DMS153 treated with DMSO at 0.1 percent for 48 hours (cell line): Measurements from ENCODE around the gene CORO2B.
"Not testable (repeated sequence)": the region's sequence is repeated elsewhere in the genome, so short reads cannot be mapped to it uniquely, and the experiment has no call there.

Source experiments
- DNase-seq: peaks from one replicate; lab custom pipeline; 2025; ENCODE audit not compliant: unreplicated experiment; lab: John Stamatoyannopoulos, UW

CORO2B gene

DNA sequence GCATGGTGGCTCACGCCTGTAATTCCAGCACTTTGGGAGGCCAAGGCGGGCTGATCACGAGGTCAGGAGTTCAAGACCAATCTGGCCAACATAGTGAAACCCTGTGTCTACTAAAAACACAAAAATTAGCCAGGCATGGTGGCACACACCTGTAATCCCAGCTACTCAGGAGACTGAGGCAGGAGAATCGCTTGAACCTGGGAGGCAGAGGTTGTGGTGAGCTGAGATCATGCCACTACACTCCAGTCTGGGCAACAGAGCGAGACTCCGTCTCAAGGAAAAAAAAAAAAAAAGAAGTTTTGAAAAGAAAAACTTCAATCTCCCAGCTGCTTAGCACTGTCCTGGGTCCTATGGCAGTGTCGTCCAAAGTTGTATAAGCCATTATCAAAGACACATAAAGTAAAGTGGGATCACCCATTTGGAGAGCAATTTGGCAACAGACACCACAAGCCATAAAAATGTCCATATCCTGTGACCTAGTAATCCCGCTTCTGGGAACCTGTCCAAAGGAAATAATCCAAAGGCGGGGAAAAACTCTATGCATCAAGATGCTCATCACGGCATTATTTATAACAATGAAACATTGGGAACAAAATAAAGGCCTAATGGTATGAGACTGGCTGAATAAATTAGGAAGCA is 26.2 kb downstream of the CORO2B start:
- not testable (repeated sequence) for DNase-seq

DNA sequence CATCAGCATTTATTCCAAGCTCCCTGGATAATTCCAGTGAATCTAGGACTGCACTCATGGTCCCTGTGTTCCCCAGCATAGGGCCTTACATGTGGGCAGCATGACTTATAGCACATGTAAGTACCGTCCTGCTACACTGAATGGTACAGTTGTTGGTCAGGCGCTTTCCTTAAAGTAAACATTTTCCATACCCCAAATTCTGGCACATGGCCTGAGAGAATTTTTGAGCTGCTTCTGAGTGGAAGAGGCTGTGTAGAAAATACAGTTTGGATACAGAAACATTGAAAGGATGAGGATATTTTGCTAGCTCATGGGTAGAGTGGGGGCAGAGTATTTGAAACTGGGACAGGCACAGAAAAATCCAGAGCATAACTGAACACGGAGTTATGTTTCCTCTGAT is 27.6 kb downstream of the CORO2B start:
- DNase-seq = no peak

DNA sequence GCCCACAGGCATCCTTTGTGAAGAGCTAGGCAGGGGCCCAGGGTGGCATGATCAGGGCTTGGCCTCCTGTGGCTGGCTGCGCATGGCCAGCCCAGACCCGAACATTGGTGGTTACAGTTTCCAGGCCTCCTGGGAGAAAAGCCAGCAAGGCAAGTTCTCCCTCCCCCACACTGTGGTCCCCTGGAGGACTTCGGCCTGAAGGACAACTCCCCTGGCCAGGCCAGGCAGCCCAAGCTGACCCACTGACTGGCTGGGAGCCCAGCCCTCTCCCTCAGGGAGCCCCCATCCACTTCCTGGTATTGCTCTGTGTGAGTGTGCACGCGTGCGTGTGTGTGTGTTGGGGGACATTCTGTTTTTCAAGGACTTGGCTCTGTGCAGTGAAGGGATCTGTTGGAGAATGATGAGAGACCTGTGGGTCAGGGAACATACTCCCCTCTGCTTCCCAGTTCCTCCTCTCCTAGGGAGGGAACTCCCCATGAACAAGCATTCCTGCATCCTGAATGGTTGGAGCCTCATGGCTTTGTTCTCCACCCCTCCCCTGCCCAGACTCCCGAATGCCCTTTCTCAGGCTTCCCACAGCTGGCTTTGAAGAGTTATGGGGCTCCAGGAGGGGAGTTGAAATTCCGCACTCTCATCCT is 29.5 kb downstream of the CORO2B start:
- DNase-seq = no peak

DNA sequence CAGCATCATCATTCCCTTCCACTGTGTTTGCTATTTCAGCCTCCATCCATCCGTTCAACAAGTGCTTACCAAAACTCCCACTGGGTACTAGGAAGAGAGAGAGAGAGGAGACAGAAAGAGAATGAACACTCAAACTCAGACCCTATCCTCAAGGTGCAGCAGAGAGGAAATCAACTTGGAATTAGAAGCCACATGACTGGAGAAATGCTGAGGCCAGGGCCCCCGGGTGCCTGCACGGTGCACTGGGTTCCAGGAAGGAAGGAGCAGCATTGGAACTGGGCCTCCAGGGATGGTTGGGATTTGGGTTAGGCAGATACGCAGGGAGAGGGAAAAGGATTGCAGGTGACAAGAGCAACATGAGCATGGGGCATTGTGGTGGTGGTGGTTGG is 30.0 kb downstream of the CORO2B start:
- DNase-seq = no peak

DNA sequence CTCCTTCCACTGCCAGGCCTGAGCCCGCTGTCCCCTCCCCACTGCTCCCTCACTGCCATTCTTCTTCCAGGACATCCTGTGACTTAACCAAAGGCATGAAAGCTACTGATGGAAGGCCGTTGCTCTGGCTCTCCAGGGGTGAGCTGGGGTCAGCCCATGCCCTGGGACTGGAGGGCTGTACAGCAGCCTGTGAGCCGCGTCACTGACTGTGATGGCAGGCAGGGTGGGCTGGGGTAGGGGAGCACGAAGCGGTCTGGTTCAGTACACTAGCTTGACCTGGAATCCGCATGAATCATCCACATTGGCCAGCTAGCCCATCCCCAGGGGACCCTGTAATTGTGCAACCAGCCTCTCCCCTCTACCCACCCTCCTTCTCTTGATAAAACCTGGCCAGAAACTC is 30.8 kb downstream of the CORO2B start:
- DNase-seq = no peak

DNA sequence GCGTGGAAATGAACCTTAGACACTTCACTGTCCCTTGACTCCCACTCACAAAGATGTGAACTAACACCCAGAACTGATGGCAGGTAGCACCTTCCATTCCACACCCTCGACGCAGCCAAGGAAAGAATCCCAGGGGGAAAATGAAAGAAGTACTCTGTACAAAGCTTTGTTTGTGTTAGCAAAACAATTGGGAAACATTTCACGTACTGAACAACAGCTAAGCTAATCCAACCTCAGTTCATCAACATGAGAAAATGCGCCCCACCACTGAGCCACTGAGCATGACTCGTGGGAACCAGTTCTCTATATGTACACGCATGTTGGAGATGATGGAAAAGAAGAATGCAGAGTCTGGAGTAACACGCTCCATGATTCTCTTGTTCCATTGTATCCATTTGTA is 32.0 kb downstream of the CORO2B start:
- DNase-seq = no peak

DNA sequence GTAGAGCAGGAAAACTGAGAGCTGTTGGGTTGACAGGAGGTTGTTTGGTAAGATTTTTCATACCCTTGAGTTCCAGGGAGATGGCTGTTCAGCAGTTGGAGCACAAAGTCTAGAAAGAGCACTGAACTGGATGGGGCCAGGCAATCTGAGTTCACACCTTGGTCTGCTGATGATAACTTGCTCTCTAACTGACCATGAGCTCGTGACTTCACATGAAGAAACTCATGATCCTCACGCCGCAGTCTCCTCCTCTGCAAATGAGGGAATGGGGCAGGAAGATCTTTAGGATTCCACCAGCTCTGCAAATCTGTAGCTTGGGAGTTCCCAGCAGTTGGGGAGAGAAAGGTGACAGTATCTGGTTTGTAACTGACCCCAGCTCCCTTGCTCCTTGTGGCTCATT is 33.7 kb downstream of the CORO2B start:
- DNase-seq = no peak

DNA sequence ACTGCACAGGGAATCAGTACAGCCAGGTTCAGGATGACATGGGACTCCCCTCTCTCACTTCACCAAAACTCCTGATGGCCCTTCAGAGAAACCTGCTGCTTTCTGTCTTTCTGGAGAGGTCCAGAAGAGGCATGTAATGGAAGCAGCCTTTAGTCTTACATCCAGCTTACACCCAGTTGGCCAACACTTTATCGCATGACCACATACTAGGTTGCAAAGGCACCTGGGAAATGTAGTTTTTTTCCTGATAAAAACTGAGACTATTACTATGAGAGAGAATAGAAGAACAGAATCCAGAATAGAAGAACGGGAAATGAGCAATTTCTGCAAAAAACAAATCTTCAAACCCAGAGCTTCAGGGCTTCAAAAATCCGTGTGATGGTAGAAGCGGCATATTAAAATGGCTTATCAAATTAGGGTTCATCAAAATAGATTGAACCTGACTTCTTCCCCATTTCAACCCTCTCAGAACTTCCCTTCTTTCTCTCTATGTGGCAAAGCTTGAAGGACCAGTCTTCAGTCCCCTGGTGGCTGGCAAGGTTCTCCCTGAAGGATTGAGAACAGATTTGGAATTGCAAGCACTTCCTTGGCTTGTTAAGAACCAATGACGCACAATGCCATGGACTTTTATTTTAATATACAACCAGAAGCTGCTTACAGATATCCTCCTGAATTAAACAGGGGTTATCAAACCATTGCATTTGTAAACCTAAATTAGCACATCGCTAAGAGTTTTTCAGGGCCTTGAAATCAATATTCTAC is 34.4 kb downstream of the CORO2B start:
- DNase-seq = no peak

DNA sequence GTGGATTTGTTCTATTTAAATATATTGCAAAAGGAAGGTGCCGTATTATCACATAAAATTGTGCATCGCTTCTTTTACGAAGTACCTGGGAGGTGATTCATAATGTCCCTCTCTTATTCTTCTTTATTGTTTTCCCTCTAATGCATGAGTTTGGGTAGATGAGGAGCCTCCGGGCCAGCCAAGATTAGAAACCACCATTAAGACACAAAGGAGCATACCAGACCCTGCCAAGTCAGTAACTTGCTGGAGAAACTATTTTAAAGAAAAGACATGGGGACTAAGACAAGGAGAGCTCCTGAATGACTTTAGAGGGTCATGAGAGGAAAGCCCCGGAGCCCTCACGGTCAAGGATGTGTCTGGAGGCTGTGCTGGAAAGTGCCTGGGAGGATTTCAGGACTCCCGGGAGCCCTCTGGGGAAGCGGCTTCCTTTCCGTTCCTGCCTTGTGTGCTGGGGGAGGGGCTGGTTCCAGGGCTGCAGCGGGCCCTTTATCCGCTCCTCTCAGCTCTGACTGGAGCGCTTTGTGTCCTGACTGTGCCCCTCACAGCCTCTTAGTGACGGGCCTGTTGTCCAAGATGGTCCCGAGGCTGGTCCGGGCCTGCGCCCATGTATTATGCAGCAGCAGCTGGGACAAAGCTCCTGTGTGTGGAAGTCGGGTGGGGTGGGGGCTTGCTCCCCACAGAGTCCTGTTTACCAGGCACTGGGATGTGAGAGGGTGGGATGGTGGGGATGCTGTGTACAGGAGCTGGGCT is 35.7 kb downstream of the CORO2B start:
- no peak for DNase-seq

DNA sequence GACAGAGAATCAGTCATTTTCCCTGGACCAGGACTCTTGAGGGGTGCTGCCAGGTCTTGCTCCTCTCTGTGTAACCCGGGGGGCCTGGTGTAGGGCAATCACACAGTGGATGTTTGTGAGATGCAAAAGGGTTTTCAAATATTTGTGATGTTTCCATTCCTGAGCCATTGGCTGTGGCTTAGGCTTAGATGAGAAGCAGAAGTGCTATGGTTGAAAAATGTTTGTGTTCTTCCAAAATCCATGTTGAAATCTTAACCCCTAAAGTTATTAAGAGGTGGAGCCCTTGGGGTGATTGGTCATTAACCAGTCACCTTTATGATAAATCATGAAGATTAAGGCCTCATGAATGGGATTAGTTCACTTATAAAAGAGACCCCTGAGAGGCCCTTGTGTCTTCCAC is 36.5 kb downstream of the CORO2B start:
- no peak for DNase-seq

DNA sequence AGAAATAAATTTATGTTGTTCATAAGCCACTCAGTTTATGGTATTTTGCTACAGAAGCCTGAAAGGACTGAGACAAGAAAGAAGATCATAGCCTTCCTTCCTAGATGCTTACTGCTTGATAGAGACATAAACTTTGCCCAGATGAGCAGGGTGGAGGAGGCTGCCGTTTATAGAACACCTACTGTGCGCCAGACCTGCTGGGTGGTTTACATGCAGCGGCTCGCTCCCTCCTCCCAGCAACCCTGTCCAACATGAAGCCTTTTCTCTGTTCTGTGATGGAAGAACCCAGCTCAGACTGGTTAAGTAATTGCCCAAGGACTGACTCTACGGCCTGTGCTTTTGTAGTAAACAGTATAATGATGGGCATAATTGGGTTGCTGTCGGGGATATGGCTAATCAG is 37.0 kb downstream of the CORO2B start:
- DNase-seq = no peak

DNA sequence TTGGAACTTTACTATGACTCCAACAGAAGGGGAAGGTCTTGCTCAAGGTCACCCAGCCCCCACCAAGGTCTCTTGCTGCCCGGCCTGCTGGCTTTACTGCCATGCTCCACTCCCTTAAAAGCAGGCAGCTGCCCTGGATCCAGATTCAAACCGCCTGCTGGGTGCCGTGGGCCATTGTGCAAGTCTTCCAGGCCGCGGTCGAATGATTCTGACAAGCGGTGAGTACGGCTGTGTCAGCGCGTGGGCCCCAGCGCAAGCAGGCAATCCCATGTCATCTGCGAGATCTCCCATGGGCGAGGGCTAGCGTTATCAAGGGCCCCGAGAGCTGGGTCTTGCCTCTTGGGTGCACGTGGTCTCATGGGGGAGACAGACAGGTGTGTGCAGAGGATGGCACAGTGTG is 37.6 kb downstream of the CORO2B start:
- DNase-seq = no peak

DNA sequence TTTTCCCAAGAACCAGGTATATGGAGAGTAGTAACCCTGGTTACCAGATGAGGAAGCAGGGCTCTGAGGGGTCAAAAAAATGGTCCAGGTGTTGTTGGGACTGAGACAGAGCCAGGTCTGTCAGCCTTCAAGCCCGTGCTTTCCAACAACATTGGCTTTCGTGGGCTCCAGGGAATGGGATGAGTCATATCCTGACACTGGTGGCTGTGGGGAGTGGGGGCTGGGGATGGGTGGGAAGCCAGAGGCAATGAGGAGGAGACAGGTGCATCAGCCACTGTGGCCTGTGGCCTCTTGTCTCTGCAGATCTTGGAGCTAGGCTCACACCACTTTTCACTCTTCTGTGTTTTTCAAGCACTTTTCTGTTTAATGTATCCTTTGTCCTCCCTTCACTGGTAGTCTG is 38.2 kb downstream of the CORO2B start:
- DNase-seq = no peak

DNA sequence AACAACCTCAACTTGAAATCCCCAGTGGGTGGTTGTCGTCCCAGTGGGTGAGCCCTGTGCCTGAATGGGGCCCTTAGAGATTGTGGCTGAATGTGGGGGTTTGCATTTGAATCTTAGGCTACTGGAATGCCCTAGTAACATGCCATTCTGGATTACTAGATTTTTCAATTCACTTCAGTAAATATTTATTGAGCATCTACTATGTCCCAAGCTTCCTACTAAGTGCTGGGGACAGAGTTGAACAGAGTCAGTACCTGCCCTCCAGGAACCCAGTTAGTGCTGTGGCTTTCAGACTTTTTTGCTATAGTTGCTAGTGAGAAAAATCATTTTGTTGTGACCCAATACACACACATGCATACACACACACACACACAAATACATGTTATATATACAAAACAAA is 39.0 kb downstream of the CORO2B start:
- DNase-seq = no peak

DNA sequence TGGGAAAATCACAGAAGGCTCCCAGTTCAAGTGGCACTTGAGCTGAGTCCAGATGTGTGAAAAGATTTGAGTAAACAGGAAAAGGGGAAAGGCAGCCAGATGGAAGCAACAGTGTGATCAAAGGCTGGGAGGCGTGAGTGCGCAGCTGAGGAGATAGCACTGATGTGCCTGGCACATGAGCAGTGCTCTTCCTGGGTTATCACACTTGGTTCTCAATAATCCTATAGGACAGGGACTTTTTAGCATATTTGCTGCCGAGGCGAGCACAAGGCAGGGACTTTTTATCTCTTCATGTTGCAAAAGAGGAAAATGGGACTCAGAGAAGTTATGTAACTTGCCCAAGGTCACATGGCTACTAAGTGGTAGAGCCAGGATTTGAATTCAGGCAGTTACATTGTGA is 39.6 kb downstream of the CORO2B start:
- no peak for DNase-seq

DNA sequence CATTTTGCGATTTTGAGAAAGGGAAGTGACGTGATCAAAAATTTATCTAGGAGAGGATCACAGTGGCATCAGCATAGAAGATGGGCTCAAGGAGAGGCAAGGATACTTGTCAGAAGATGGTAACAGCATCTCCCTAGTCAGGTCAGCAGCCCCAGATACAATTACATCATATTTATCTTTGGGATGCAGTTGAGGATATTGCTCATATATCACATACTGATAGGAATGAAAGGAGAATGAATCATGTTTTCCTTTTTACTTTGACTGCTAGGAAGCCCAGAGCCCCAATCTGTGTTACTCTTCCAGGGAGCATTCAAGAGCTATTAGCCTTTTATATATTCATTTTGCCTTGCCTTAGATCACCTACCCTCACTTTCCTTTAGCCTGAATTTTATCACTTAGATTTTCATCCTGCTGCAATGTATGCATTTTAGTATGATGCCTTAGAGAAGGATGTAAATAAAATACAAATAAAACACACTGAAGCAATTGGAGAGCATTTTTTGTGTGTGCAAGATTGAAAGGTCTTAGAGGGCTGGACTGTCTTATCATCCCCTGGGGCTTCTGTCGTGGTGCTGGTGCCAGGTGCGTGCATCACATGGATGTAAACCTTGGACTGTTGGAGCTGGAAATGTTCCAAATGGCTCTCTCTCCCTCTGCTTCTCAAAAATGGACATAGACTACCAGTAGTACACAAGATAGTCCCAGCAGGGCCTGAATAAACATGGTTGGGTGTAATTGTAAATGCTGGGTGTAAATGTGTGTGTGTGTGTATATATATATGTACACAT is 40.3 kb downstream of the CORO2B start:
- no peak for DNase-seq

DNA sequence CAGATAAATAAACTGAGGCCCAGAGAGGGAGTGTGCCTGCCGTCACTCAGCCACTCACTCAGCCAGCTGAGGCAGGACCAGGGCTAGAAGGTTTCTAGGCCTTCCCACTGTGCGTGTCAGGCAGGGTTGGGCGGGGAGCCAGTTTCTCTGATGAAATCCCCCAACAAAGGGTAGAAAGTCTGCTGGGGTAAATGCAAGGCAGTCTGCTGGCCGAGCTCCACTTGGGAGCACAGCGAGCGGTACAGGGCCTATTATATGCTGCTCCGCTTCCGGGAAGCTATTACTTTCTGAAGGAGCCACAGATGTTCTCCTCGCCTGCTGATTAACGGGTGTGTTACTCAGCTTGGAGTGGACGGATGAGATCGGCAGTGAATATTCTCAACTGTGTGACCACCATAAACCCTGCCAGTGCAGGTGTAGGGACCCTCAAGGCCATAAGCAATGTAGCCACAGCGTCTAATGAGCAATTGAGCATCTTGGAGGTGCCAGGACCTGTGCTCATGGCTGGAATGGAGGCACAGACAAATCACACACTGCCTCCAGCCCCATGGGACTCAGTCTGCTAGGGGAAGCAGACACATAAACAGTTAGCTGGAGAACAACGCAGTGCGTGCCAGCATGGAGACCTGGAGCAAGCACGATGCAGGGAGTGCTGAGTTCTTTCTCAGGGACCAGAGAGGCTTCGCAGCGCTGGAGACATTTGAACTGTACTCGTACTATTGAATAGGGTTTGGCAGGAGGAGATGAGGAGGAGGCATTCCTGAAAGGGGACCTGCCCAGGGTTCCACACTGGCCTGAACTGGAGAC is 42.1 kb downstream of the CORO2B start:
- DNase-seq = peak; percentile 49

DNA sequence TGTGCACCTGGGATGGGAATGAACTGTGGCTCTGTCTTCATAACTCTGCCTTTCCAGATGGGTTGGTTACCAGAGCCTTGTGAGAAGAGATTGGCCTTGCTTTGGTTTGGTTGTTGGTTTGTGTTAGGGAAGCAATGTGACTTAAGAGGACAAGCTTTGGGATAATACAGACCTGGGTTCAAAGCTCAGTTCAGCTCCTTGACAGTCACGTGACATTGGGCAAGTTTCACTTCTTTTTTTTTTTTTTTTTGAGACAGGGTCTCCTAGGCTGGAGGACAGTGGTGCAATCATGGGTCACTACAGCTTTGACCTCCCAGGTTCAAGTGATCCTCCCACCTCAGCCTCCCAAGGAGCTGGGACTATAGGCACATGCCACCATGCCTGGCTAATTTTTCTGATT is 42.7 kb downstream of the CORO2B start:
- no peak for DNase-seq

DNA sequence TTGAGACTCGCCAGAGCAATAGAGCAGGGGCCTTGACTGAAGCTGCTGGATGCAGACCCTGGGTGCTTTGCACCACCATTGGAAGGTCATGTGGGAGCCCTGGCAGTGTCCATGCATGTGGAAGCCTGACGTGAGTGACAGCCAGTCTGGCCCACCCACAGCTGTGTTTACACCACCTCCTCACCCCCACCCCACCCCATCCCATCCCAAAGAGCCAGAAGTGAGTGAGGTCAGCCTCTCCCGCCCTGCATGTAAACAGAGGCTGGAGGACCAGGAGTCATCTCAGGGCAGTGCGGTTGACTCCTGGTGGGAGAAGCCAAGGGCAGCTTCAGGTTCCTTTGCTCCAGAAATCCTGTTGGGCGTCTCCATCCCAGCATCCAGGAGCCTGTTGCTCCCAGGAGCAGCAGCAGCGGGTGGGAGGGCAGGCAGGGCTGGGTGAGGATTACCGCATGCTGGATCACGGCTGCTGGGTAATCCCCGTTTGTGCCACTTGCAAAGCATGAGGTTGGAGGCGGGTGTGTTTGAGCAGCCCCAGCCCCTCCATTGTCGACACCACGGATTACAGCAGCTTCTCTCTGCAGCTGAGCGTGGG is 44.6 kb downstream of the CORO2B start:
- DNase-seq = no peak

DNA sequence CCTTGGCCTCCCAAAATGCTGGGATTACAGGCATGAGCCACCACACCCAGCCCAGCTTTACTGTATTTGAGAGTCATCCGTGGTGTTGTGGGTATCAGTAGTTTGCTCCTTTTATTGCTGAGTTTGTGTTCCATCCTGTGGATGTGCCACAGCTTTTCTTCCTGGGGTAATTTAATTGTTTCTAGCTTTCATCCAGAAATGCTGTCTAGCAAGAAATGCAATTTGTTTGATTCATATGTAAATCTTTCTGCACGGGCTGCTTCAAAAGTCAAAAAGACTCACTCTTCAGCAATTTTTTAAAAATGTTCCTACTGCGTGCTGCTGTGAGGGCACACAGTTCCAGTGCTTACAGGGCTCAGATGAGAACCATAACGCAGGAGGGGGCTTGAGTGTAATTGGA is 47.1 kb downstream of the CORO2B start:
- DNase-seq = no peak
